ENCODE data around the gene BTN3A1. TPM values are rescaled to one million over a fixed set of nuclear protein-coding genes. Genes with fewer than 3 reads are reported as not detected.
A peak's percentile ranks its signal among the peaks of the same experiment; 100 is the strongest.

The BTN3A1 gene
- total RNA-seq, 3 donors from 2014 or later (not counting 1 experiment from before 2014, with no cell fraction given), result 285 to 373 (median 348) TPM

DNA sequence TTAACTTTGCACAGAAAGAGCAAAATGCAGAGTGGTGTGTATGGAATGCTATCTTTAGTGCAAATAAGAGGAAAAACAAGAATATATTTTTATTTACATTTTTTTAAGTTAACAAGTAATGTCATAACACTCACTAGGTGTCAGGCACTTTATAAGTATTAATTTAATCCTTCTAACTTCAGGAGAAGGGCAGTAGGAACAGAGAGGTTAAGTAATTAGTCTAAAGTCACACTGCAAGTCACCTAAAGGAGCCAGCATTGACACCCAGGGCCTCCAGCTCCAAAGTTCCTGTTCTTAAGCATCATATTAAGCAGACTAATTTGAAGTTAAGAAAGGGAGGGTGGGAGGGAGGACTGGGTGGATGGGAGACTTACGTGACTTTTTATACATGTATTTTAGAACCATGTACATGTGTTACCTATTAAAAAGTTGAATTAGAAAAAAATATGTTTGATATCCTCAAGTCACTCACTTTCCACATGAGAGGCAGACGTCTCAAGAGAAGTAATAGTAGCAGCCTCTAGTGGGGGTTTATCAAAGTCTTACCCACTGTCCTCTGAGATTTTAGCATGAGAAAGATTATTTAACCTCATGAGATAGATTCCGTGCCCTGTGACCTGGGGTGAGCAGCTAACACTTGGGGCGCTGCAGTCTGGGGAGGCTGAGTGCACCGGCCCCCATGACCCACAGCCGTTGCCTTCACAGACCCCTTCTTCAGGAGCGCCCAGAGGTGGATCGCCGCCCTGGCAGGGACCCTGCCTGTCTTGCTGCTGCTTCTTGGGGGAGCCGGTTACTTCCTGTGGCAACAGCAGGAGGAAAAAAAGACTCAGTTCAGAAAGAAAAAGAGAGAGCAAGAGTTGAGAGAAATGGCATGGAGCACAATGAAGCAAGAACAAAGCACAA lies 7.0 kb downstream of the BTN3A1 start:
- Mint-ChIP-seq H3K9me3 (no peaks in the 10 kb centered on the region), H3K27ac (peak overlapping the region in 1 of 2 donors; percentile 99), H3K4me3 (no peak overlapping the region), H3K4me1 (peaks cover 46 to 52% of the 10 kb centered on the region in 2 donors), H3K36me3 (peaks cover 41% of the 10 kb centered on the region), H3K27me3 (ENCODE audit: low read depth in 2 of 2) (no peaks in the 10 kb centered on the region)
- H3K4me3 ChIP-seq (ENCODE audit: low read length), result no peak overlapping the region
- TF ChIP-seq, protein P1, sequence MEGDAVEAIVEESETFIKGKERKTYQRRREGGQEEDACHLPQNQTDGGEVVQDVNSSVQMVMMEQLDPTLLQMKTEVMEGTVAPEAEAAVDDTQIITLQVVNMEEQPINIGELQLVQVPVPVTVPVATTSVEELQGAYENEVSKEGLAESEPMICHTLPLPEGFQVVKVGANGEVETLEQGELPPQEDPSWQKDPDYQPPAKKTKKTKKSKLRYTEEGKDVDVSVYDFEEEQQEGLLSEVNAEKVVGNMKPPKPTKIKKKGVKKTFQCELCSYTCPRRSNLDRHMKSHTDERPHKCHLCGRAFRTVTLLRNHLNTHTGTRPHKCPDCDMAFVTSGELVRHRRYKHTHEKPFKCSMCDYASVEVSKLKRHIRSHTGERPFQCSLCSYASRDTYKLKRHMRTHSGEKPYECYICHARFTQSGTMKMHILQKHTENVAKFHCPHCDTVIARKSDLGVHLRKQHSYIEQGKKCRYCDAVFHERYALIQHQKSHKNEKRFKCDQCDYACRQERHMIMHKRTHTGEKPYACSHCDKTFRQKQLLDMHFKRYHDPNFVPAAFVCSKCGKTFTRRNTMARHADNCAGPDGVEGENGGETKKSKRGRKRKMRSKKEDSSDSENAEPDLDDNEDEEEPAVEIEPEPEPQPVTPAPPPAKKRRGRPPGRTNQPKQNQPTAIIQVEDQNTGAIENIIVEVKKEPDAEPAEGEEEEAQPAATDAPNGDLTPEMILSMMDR (IDR thresholded peaks at IDR 0.05), result no peak
- no peaks in the 10 kb centered on the region for H3K27me3 ChIP-seq (ENCODE audit: control insufficient read depth, insufficient read depth, low read length)
- intact Hi-C loops (cut with micrococcal nuclease), result no loop called here
- peaks cover 86% of the 10 kb centered on the region for H3K36me3 ChIP-seq (ENCODE audit: control insufficient read depth, insufficient read depth, low read length)
- H3K27ac ChIP-seq (ENCODE audit: low read length), result no peak overlapping the region
- DNase-seq (no peak), ATAC-seq (no peak)
- H3K4me1 ChIP-seq (ENCODE audit: control insufficient read depth, insufficient read depth, low read length), result peaks cover 34% of the 10 kb centered on the region
- WGBS (ENCODE audit: insufficient coverage), result 97% methylated on average over 8 of the region's 10 CpGs
- no peaks in the 10 kb centered on the region for H3K9me3 ChIP-seq (ENCODE audit: control insufficient read depth, insufficient read depth, low read length)

DNA sequence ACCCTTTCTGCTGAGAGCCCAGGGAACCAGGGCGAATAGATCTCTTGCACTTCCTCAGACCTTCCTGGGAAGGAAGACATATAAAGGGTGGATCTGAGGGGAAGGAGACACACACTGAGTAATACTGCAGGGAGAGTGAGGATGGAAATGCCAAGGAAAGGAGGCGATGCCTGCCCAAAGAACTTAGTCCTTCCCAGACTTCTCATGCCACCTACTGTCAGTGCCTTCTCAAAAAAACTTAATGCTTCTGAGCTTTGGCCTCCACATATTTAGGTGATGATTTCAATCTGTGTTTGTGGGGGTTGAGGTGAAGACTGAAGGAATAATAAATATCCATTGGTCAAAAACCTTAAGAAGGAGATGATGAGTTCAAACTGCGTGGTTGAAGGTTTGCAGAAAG lies 9.7 kb downstream of the BTN3A1 start:
- Histone ChIP-seq H3K4me3 (ENCODE audit: low read length) (no peak overlapping the region), H3K4me1 (ENCODE audit: control insufficient read depth, insufficient read depth, low read length) (peaks cover 11% of the 10 kb centered on the region), H3K36me3 (ENCODE audit: control insufficient read depth, insufficient read depth, low read length) (peaks cover 72% of the 10 kb centered on the region), H3K9me3 (ENCODE audit: control insufficient read depth, insufficient read depth, low read length) (no peaks in the 10 kb centered on the region), H3K27me3 (ENCODE audit: control insufficient read depth, insufficient read depth, low read length) (no peaks in the 10 kb centered on the region), H3K27ac (ENCODE audit: low read length) (no peak overlapping the region)
- Mint-ChIP-seq H3K4me1 (peaks cover 26 to 28% of the 10 kb centered on the region in 2 donors), H3K27ac (peak overlapping the region; percentile 81), H3K27me3 (ENCODE audit: low read depth in 2 of 2) (no peaks in the 10 kb centered on the region), H3K4me3 (no peak overlapping the region), H3K9me3 (no peaks in the 10 kb centered on the region), H3K36me3 (peaks cover 34% of the 10 kb centered on the region)
- no peak for ATAC-seq
- intact Hi-C loops (cut with micrococcal nuclease), result no loop called here
- TF ChIP-seq, protein P1 (IDR thresholded peaks at IDR 0.05), result no peak
- 96% methylated on average over 2 of the region's 3 CpGs for WGBS (ENCODE audit: insufficient coverage)
- DNase-seq, result no peak

DNA sequence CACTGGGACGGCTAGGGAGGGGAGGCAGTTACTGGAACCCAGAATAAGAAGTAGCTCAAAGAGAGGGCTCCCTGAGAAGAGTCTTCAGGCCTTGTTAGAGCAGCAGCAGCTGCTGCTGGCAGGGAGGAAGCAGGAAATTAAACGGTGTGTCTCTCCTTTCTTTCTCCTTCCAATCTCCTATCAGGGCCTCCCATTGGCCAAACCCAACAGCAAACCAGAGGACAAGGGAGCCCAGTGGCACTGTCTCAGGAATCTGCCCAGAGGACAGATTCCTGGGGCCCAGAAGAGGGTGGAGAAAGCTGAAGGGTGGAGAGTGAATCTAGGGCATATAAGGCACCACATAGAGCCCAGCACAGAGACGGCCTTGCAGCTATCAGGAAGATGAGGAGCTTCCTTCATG lies 10.2 kb downstream of the BTN3A1 start:
- H3K27me3 ChIP-seq (ENCODE audit: control insufficient read depth, insufficient read depth, low read length), result no peaks in the 10 kb centered on the region
- H3K27ac Mint-ChIP-seq, result peak overlapping the region; percentile 81
- peaks cover 68% of the 10 kb centered on the region for H3K36me3 ChIP-seq (ENCODE audit: control insufficient read depth, insufficient read depth, low read length)
- H3K9me3 Mint-ChIP-seq, result no peaks in the 10 kb centered on the region
- no peak overlapping the region for H3K27ac ChIP-seq (ENCODE audit: low read length)
- DNase-seq (no peak), ATAC-seq (no peak)
- intact Hi-C loops (cut with micrococcal nuclease), result no loop called here
- no peak overlapping the region for H3K4me3 Mint-ChIP-seq
- H3K36me3 Mint-ChIP-seq, result peaks cover 34% of the 10 kb centered on the region
- H3K27me3 Mint-ChIP-seq (ENCODE audit: low read depth in 2 of 2), result no peaks in the 10 kb centered on the region
- WGBS (ENCODE audit: insufficient coverage), result 74% methylated on average over 3 of the region's 3 CpGs
- TF ChIP-seq, protein P1 (IDR thresholded peaks at IDR 0.05), result no peak
- no peak overlapping the region for H3K4me3 ChIP-seq (ENCODE audit: low read length)
- H3K4me1 Mint-ChIP-seq, result peaks cover 22 to 23% of the 10 kb centered on the region in 2 donors
- no peaks in the 10 kb centered on the region for H3K9me3 ChIP-seq (ENCODE audit: control insufficient read depth, insufficient read depth, low read length)
- H3K4me1 ChIP-seq (ENCODE audit: control insufficient read depth, insufficient read depth, low read length), result peaks cover 7% of the 10 kb centered on the region
